HepG2 (cell line): ENCODE results near the gene PLEKHM2. TPM values are rescaled to one million over a fixed set of nuclear protein-coding genes. Genes with fewer than 3 reads are reported as not detected.
A peak's percentile ranks its signal among the peaks of the same experiment; 100 is the strongest.

Experiments used
- CENPX ChIP-seq: sonication (generic); formaldehyde crosslinking; IDR thresholded peaks from 2 replicates; pipeline ENCODE4 v1.9.0; 2021; ENCODE audit warnings: mild to moderate bottlenecking, missing genetic modification reagents, moderate library complexity
- JDP2 ChIP-seq: sonication (generic); formaldehyde crosslinking; IDR thresholded peaks from 2 replicates; pipeline ENCODE4 v1.8.1; 2022; ENCODE audit warnings: missing genetic modification reagents, borderline replicate concordance
- NCOR1 ChIP-seq: fragments of 200-600 bp; sonication (generic); IDR thresholded peaks from 2 replicates; pipeline ENCODE4 v1.7.0; 2017; ENCODE audit warnings: antibody characterized with exemption, low read length, borderline replicate concordance
- NR1H2 ChIP-seq: sonication (generic); formaldehyde crosslinking; IDR thresholded peaks from 2 replicates; pipeline ENCODE4 v1.8.1; 2022; ENCODE audit warnings: low read depth, missing genetic modification reagents, borderline replicate concordance
- NR2F6 ChIP-seq, 2 experiments: IDR thresholded peaks; 2 replicates each; pipeline ENCODE4 v1.6.1; 2016; ENCODE audit warnings: antibody characterized with exemption in 1 of 2, mild to moderate bottlenecking in 1 of 2
- SMC3 ChIP-seq: IDR thresholded peaks from 2 replicates; pipeline ENCODE4 v1.6.1; 2011; ENCODE audit warnings: low read length, improper control_type of control experiment
- SRY ChIP-seq: sonication (generic); formaldehyde crosslinking; IDR thresholded peaks from 2 replicates; pipeline ENCODE4 v1.8.0; 2022; ENCODE audit warnings: mild to moderate bottlenecking, missing genetic modification reagents
- ZBTB38 ChIP-seq: sonication (generic); formaldehyde crosslinking; IDR thresholded peaks from 2 replicates; pipeline ENCODE4 v1.5.1; 2020; ENCODE audit warnings: mild to moderate bottlenecking, missing genetic modification reagents
- ZNF678 ChIP-seq: sonication (generic); formaldehyde crosslinking; IDR thresholded peaks from 2 replicates; pipeline ENCODE4 v1.4.0; 2020; ENCODE audit warnings: mild to moderate bottlenecking, missing genetic modification reagents
- polyA plus RNA-seq, 8 experiments: library from polyadenylated mRNA; depleted of rRNA in 3 of 8; stranded (reverse) in 7 of 8; unstranded in 1 of 8; fragments of >200 nt; fragmentation: Illumina TruSeq in 4 of 8; extraction: Trizol in 4 of 8; gene quantifications; 2 replicates each; pipeline versions ENCODE4 v1.2.1 to v1.2.3, GENCODE V29; 2011 to 2016; ENCODE audit warnings: low read depth in 4 of 8, missing spikeins in 1 of 8, mixed read lengths in 1 of 8; ENCODE audit not compliant: insufficient read depth in 1 of 8
- total RNA-seq, 5 experiments: library from RNA; depleted of rRNA; stranded (reverse); fragments of >200 nt; fragmentation: Illumina TruSeq; extraction: Trizol; gene quantifications; 2 replicates each; pipeline ENCODE4 v1.2.3, GENCODE V29; 2016; ENCODE audit warnings: low read depth in 1 of 5
- TF ChIP-seq, protein P1 (sequence below): sonication (generic); formaldehyde crosslinking; IDR thresholded peaks from one replicate; pipeline ENCODE4 v1.5.1; 2020; ENCODE audit warnings: mild to moderate bottlenecking, missing genetic modification reagents; ENCODE audit errors: not compliant biosample characterization
- TF ChIP-seq, protein P2 (sequence below): IDR thresholded peaks from 2 replicates; pipeline ENCODE4 v1.6.1; 2016; ENCODE audit warnings: mild to moderate bottlenecking, missing biosample characterization, missing genetic modification reagents

PLEKHM2 gene
- total and polyA plus RNA-seq, 2 of the 13 experiments (the other 11 are each of a cell fraction or from before 2014, with no cell fraction given), result 16.5 to 27.3 TPM

DNA sequence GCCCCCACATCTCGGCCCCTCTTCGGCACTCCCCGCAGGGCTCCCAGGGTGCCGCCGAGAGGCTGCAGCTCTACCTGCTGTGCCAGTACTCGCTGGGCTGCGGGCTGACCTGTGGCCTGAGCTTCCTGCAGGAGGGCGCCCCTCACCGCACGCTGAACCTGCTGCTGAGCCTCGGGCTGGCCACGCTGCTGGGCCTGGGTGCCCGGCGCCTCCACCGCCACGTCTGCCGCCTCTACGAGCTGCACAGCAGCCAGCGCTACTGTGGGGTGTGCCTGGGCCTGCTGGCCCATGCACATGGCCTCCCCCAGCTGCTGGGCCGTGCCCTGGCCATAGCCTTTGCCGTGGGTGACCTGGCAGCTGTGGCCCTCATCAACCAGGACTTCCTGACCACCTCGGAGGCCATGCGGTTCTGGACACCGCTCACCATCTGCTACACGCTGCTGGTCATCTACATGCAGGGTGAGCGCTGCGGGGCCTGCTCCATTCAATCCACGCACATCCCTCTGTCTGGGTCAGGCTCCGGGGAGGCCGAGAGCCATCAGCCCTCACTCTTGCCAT is 60.1 kb downstream of the PLEKHM2 start (continued):
- TF ChIP-seq, protein P1, sequence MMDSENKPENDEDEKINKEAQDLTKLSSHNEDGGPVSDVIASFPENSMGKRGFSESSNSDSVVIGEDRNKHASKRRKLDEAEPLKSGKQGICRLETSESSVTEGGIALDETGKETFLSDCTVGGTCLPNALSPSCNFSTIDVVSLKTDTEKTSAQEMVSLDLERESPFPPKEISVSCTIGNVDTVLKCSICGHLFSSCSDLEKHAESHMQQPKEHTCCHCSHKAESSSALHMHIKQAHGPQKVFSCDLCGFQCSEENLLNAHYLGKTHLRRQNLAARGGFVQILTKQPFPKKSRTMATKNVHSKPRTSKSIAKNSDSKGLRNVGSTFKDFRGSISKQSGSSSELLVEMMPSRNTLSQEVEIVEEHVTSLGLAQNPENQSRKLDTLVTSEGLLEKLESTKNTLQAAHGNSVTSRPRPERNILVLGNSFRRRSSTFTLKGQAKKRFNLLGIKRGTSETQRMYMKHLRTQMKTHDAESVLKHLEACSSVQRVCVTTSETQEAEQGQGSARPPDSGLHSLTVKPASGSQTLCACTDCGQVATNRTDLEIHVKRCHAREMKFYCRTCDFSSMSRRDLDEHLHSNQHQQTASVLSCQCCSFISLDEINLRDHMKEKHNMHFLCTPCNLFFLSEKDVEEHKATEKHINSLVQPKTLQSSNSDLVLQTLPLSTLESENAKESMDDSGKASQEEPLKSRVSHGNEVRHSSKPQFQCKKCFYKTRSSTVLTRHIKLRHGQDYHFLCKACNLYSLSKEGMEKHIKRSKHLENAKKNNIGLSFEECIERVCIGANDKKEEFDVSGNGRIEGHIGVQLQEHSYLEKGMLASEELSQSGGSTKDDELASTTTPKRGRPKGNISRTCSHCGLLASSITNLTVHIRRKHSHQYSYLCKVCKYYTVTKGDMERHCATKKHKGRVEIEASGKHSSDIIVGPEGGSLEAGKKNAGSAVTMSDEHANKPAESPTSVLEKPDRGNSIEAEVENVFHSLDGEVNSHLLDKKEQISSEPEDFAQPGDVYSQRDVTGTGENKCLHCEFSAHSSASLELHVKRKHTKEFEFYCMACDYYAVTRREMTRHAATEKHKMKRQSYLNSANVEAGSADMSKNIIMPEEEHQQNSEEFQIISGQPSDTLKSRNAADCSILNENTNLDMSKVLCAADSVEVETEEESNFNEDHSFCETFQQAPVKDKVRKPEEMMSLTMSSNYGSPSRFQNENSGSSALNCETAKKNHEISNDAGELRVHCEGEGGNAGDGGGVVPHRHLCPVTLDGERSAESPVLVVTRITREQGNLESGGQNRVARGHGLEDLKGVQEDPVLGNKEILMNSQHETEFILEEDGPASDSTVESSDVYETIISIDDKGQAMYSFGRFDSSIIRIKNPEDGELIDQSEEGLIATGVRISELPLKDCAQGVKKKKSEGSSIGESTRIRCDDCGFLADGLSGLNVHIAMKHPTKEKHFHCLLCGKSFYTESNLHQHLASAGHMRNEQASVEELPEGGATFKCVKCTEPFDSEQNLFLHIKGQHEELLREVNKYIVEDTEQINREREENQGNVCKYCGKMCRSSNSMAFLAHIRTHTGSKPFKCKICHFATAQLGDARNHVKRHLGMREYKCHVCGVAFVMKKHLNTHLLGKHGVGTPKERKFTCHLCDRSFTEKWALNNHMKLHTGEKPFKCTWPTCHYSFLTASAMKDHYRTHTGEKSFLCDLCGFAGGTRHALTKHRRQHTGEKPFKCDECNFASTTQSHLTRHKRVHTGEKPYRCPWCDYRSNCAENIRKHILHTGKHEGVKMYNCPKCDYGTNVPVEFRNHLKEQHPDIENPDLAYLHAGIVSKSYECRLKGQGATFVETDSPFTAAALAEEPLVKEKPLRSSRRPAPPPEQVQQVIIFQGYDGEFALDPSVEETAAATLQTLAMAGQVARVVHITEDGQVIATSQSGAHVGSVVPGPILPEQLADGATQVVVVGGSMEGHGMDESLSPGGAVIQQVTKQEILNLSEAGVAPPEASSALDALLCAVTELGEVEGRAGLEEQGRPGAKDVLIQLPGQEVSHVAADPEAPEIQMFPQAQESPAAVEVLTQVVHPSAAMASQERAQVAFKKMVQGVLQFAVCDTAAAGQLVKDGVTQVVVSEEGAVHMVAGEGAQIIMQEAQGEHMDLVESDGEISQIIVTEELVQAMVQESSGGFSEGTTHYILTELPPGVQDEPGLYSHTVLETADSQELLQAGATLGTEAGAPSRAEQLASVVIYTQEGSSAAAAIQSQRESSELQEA (CRISPR knock-in tag), result no peak
- TF ChIP-seq CENPX (CRISPR knock-in tag) (no peak), NCOR1 (no peak), ZBTB38 (peak; percentile 92), SMC3 (no peak), SRY (CRISPR knock-in tag) (no peak), NR2F6 (IDR thresholded peaks at IDR 0.05) (no peak), NR2F6 (CRISPR knock-in tag; IDR thresholded peaks at IDR 0.05) (peak; percentile 48; the same call in 1 of the 2 replicates), NR1H2 (CRISPR knock-in tag) (no peak), JDP2 (CRISPR knock-in tag) (no peak), ZNF678 (CRISPR knock-in tag) (no peak)
- TF ChIP-seq, protein P2, sequence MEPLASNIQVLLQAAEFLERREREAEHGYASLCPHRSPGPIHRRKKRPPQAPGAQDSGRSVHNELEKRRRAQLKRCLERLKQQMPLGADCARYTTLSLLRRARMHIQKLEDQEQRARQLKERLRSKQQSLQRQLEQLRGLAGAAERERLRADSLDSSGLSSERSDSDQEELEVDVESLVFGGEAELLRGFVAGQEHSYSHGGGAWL (CRISPR knock-in tag), result 0 out of 2 replicates have a peak, but pooled peaks have one; percentile 46
